ENCODE measurements around the gene TSSK2.

The TSSK2 gene

GRCh38 chr22:19107730-19108074, 23.4 kb upstream of the TSSK2 start:
- no peak for TF ChIP-seq CTCF (IDR thresholded peaks at IDR 0.05; ENCODE audit: borderline replicate concordance, insufficient read depth, low read depth, low read length)
- H3K4me3 ChIP-seq (ENCODE audit: low read depth, low read length): no peak overlapping the region

GRCh38 chr22:19108807-19109197, 22.3 kb upstream of the TSSK2 start:
- no peak for TF ChIP-seq CTCF (IDR thresholded peaks at IDR 0.05; ENCODE audit: borderline replicate concordance, insufficient read depth, low read depth, low read length)
- H3K4me3 ChIP-seq (ENCODE audit: low read depth, low read length): no peak overlapping the region

DNA sequence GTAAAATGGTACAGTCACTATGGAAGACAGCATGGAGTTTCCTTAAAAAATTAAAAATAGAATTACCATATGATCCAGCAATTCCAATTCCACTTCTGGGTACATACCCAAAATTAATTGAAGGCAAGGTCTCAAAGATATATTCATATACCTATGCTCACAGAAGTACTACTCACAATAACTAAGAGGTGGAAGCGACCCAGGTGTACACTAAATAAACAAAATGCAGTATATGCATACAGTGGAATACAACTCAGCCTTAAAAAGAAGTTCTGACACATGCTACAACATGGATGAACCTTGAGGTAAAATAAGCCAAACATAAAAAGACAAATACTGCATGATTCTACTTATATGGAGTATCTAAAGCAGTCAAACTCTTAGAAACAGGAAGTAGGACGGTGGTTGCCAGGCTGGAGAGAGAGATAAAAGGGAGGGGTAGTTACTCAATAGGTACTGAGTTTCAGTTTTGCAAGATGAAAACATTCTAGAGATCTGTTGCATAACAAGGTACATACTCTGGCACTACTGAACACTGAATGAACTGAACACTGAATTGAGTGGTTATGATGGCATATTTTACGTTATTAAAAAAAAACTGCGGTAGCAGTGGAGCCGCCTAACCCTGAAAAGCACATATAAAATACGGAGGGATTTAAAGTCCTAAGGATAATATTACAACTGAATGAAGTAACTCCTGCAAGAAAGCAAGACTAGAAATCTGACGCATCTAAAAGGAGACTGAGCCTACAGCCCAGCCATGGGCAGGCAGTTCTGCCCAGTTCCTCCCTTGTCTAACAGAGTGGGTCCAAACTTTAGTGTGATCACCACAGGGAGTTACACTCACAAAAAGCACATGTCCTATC, 21.7 kb upstream of the TSSK2 start:
- TF ChIP-seq CTCF (IDR thresholded peaks at IDR 0.05; ENCODE audit: borderline replicate concordance, insufficient read depth, low read depth, low read length): no peak
- H3K4me3 ChIP-seq (ENCODE audit: low read depth, low read length): no peak overlapping the region

- TF ChIP-seq CTCF (IDR thresholded peaks at IDR 0.05; ENCODE audit: borderline replicate concordance, insufficient read depth, low read depth, low read length): no peak
- no peak overlapping the region for H3K4me3 ChIP-seq (ENCODE audit: low read depth, low read length)
Observed at GRCh38 chr22:19110064-19110458, 21.0 kb upstream of the TSSK2 start.

DNA sequence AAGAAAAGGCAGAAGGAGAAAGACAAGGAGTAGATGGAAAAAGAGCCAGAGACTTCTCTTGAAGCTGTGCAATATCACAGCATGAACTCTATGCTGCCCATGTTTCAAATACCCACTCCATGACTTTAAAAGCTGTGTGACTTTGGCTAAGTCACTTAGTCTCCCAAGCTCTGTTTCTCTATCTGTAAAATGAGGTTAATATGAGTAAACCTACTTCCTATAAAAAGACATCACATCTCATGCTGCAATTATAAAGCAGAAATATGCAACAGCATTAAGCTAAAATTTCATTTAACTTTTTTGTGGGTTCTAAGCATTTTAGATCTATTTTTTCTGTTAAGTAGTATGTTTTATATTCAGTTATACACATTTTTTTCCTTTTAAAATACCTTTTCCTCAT, 20.5 kb upstream of the TSSK2 start:
- no peak overlapping the region for H3K4me3 ChIP-seq (ENCODE audit: low read depth, low read length)
- no peak for TF ChIP-seq CTCF (IDR thresholded peaks at IDR 0.05; ENCODE audit: borderline replicate concordance, insufficient read depth, low read depth, low read length)

DNA sequence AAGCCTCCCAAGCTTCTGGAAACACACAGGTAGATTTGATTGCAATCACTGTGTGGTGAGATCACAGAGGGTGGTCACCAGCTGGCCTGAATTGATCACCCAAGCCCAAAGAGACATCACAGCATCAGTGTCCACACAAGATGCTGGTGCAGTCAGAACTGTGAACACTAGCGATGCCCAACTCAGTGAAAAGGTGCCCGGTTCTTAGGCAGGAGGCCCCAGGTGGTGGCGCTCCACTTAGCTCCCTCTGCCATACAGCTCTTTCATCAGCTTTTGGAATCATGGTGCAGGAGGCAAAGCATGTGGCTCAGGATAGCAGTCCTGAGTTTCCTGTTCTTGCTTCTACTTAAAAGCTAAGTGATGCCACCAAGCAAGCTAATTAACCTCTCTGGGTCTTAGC, 20.0 kb upstream of the TSSK2 start:
- TF ChIP-seq CTCF (IDR thresholded peaks at IDR 0.05; ENCODE audit: borderline replicate concordance, insufficient read depth, low read depth, low read length): 0 out of 2 replicates have a peak, but pooled peaks have one; percentile 6
- no peak overlapping the region for H3K4me3 ChIP-seq (ENCODE audit: low read depth, low read length)

GRCh38 chr22:19111584-19111983, 19.5 kb upstream of the TSSK2 start:
- no peak for TF ChIP-seq CTCF (IDR thresholded peaks at IDR 0.05; ENCODE audit: borderline replicate concordance, insufficient read depth, low read depth, low read length)
- H3K4me3 ChIP-seq (ENCODE audit: low read depth, low read length): no peak overlapping the region

Measured in GM12875 (cell line).